ENCODE data around the gene CCDC30.

CCDC30 gene

DNA sequence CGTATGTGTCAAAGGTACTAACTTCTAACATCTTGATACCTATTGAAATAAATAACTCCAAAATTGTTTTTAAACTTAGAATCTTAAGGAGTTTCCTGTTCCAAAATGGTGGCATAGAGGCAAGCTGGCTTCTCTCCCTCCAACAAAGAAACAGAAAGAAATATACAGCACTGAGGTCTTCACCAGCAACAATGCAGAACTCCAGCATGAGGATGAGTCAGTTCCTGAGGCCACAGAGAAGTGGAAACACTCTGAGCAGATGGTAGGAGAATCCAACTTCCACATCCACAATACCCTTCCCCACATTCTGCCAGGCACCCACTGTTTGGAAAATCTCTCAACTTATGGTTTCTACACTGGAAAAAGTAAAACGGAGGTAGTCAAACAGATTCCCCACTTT, 183.0 kb downstream of the CCDC30 start:
- Histone ChIP-seq H3K4me1 (no peaks in the 10 kb centered on the region), H3K4me3 (no peak overlapping the region), H3K9me3 (no peaks in the 10 kb centered on the region), H3K36me3 (peaks cover 0 to 30% (median 8%) of the 10 kb centered on the region in 3 donors), H3K27me3 (no peaks in the 10 kb centered on the region), H3K27ac (no peak overlapping the region)
- intact Hi-C loops (cut with DNase I; ENCODE audit: low total_unique reads) = no loop called here
- TF ChIP-seq, protein P1, sequence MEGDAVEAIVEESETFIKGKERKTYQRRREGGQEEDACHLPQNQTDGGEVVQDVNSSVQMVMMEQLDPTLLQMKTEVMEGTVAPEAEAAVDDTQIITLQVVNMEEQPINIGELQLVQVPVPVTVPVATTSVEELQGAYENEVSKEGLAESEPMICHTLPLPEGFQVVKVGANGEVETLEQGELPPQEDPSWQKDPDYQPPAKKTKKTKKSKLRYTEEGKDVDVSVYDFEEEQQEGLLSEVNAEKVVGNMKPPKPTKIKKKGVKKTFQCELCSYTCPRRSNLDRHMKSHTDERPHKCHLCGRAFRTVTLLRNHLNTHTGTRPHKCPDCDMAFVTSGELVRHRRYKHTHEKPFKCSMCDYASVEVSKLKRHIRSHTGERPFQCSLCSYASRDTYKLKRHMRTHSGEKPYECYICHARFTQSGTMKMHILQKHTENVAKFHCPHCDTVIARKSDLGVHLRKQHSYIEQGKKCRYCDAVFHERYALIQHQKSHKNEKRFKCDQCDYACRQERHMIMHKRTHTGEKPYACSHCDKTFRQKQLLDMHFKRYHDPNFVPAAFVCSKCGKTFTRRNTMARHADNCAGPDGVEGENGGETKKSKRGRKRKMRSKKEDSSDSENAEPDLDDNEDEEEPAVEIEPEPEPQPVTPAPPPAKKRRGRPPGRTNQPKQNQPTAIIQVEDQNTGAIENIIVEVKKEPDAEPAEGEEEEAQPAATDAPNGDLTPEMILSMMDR (IDR thresholded peaks at IDR 0.05) = no peak
- no peak for DNase-seq

DNA sequence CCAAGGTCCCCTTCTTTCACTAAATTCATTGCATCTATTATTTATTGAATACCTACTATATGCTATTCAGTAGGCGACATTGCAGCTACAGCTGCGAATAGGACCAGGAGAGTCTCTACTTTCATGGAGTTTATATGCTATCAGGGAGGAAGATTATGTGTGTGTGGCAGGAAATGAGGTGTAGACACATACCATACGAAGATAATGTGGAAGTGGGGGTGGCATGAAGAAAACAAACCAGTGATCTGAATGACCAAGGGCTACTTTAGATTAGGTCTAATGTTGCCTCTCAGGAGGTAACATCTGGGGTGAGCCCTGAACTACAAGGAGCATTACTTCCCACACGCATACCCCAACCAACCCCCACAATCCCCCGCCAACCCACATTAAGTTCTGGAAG, 194.1 kb downstream of the CCDC30 start:
- Histone ChIP-seq H3K36me3 (peaks cover 0 to 22% (median 7%) of the 10 kb centered on the region in 3 donors), H3K27me3 (no peaks in the 10 kb centered on the region), H3K27ac (peak overlapping the region; percentile 85 to 91), H3K9me3 (no peaks in the 10 kb centered on the region), H3K4me1 (peaks cover 0 to 21% (median 14%) of the 10 kb centered on the region in 4 donors), H3K4me3 (peak overlapping the region in 1 of 2 donors; percentile 75)
- TF ChIP-seq, protein P1 (IDR thresholded peaks at IDR 0.05) = no peak
- intact Hi-C loops (cut with DNase I; ENCODE audit: low total_unique reads) = no loop called here
- no peak for DNase-seq

DNA sequence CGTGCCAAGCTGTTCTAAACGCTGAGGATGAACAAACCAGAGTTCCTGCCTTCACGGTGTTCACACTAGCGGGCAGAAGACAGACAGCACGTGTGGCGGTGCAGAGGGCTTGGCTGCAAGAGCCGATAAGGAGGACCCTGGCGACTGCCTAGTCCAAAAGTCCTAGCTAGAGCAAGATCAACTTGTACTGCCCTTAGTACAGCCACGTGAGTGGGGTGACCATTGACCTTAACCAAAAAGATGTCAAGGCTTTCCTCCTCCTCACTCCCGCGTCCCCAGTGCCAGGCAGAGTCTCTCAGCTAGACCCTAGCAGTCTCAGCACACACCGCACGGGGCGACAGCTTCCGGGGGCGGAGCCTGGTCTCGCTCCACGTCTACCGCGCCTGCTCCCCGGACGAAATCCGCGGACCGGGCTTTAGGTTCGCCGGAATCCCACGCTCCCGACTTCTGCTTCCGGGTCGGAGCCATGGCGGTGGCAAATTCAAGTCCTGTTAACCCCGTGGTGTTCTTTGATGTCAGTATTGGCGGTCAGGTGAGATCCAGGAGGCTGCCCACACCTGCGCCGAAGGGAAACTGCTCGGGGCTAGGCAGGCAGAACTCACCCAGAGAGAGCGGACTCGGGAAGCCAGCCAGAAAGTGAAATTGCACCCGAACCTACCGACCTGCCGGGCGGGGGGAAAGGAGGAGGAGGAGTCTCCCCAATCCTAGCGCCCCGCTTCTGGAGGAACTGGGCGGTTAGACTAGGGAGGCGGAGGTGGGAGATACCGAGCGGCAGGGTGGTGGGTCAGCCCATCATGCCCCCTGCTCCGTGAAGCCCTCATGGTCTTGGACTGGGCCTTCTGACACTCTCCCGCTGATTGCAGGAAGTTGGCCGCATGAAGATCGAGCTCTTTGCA, 195.1 kb downstream of the CCDC30 start, which contains the start of gene PPIH:
PPIH (plus strand) TSS at position 443 of the 896 bp plus-strand sequence; CDS start at position 467, 24 bp downstream.
- H3K4me1 ChIP-seq = peaks cover 0 to 21% (median 14%) of the 10 kb centered on the region in 4 donors
- peaks cover 0 to 26% (median 7%) of the 10 kb centered on the region in 3 donors for H3K36me3 ChIP-seq
- H3K9me3 ChIP-seq = no peaks in the 10 kb centered on the region
- no peaks in the 10 kb centered on the region for H3K27me3 ChIP-seq
- intact Hi-C loops (cut with DNase I; ENCODE audit: low total_unique reads) = no loop called here
- peak; percentile 92 to 96 for DNase-seq
- TF ChIP-seq, protein P1 (IDR thresholded peaks at IDR 0.05) = peak; percentile 38 to 53
- peak within 1 kb of the TSS; percentile 75 to 84 for H3K4me3 ChIP-seq
- peak within 1 kb of the TSS; percentile 85 to 91 for H3K27ac ChIP-seq

DNA sequence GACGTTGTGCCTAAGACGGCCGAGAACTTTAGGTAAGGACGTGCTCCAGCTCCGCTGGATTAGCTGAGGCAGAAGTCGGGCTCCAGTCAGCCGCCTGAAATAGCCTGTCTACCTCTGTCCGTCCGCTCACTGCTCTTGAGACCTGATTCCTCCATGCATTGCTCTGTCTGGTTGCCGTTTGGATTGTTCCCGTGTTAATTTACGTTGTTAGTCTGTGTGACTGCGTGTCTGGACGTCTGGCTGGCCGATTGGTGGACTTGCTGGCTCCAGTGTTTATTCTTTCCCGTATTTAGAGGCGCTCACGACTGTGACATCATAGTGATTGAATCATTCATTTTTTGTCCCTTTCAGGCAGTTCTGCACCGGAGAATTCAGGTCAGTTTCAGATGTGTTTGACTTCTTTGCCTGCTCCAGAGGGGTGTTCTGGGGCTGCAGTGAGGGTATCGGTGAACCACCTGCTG, 195.8 kb downstream of the CCDC30 start:
- H3K36me3 ChIP-seq = peaks cover 3 to 33% (median 11%) of the 10 kb centered on the region in 3 donors
- TF ChIP-seq, protein P1 (IDR thresholded peaks at IDR 0.05) = no peak
- H3K9me3 ChIP-seq = no peaks in the 10 kb centered on the region
- H3K4me3 ChIP-seq = peak overlapping the region; percentile 75 to 84
- peaks cover 0 to 21% (median 14%) of the 10 kb centered on the region in 4 donors for H3K4me1 ChIP-seq
- intact Hi-C loops (cut with DNase I; ENCODE audit: low total_unique reads) = no loop called here
- H3K27me3 ChIP-seq = no peaks in the 10 kb centered on the region
- H3K27ac ChIP-seq = peak overlapping the region; percentile 85 to 91
- DNase-seq = no peak

DNA sequence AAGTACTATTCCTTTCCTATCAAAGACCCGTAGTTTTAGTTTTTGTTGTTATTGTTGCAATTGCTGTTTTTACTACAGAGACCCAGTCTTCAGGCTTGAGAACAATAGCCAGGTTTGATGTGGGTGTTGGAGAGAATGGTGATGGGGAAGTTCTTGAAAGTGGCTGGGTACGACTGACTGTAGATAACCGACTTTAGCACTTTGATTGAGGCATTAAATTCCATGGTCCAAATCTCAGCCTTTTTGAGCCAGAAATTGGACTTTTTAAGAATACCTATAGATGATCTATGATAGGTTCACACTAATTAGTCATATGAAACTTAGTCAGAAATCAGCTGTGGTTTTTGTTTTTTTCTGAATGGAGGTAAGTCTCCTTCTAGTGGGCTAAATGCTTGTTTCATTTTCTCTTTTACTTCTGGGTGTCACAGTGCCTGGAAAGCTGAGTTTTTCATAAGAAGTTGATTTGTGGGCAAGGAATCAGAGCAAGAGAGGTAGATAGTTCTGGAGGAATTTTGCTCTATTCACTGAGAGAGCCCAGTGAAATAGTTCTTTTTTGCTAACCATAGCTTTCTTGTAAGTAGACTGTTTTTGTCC, 197.9 kb downstream of the CCDC30 start:
- DNase-seq = no peak
- Histone ChIP-seq H3K27ac (no peak overlapping the region), H3K4me3 (no peak overlapping the region), H3K27me3 (no peaks in the 10 kb centered on the region), H3K9me3 (no peaks in the 10 kb centered on the region), H3K36me3 (peaks cover 13 to 54% (median 24%) of the 10 kb centered on the region in 3 donors), H3K4me1 (peaks cover 0 to 21% (median 14%) of the 10 kb centered on the region in 4 donors)
- TF ChIP-seq, protein P1 (IDR thresholded peaks at IDR 0.05) = no peak
- intact Hi-C loops (cut with DNase I; ENCODE audit: low total_unique reads) = no loop called here

Data from tibial artery (tissue), 4 donors.